ENCODE results near the gene ATP9A.
"Not testable (repeated sequence)": the region's sequence is repeated elsewhere in the genome, so short reads cannot be mapped to it uniquely, and the experiment has no call there.

Gene ATP9A

DNA sequence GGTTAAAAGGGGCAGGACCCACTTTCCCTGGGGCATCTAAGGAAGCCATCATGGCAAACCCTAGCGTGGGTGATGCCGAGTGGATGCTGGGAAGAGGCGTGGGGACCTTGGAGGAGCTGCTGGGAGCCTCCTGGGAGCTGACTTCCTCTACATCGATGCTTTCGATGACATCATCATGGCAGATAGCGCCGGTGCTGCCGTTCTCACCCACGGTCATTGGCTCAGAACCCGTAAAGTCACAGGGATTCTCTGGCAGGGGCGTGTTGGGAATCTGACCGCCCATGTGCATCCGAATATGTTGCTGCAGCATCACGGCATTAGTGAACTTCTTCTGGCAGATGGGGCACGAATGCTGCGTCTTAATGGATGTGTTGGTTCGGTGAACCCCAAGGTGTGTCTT lies 22.1 kb upstream of the ATP9A start:
- no peak for DNase-seq

DNA sequence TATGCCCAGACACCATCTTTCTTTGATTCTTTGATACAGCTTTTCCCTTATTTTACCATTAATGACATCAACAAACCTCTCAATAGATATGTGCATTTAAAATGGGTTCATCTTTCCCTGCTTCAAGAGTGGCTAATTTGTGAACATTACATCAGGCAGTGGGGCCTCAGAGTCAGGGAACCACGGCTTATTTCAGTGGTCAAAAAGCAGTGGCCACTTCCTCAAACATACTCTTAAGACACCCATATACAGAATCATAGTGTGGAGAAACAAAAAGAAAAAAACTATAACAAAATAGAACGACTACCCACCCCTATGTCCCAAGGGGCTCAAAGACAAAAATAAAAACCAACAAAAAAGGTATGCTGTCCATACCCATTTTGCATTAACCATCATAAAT lies 21.2 kb upstream of the ATP9A start:
- no peak for DNase-seq

DNA sequence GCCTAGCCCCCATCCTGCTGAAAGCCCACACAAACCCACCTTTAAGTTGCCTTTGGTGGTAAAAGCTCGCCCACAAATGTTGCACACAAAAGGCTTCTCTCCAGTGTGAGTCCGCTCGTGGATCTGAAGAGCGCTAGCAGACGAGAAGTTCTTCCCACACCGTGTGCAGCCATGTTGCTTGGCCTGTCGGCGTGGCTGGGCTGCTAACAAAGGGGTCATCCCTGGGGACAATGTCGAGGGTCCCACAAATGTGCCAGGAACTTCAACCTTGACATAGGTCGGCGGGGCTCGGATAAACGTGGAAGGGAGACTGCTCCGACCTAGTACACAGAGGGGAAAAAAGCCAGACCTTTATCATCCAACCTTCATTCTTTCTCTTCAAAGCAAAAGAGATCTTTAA lies 20.6 kb upstream of the ATP9A start:
- no peak for DNase-seq

DNA sequence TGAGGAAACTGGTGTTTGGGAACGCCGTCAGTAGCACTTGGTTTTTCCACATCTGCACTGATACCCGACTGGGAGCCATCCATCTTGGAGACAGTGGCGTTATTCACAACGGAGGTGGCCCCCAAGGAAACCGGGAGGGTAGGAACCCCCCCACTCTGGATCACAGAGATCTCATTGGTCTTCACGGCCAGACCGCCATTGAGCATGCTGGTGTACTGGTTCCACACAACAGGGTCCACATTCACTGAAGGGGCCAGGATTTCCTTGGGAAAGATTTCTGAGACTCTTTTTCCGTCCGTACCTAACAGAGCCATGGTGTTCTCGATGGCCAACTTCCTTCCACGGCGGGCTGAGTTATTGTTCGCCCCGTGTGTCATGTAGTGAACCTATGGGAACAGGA lies 16.1 kb upstream of the ATP9A start:
- no peak for DNase-seq

DNA sequence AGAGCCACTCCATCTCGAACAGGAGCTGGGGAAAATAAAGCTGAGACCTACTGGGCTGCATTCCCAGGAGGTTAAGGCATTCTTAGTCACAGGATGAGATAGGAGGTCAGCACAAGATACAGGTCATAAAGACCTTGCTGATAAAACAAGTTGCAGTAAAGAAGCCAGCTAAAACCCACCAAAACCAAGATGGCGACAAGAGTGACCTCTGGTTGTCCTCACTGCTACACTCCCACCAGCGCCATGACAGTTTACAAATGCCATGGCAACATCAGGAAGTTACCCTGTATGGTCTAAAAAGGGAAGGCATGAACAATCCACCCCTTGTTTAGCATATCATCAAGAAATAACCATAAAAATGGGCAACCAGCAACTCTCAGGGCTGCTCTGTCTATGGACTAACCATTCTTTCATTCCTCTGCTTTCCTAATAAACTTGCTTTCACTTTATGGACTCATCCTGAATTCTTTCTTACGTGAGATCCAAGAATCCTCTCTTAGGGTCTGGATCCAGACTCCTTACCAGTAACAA lies 10.1 kb upstream of the ATP9A start:
- DNase-seq = not testable (repeated sequence)

DNA sequence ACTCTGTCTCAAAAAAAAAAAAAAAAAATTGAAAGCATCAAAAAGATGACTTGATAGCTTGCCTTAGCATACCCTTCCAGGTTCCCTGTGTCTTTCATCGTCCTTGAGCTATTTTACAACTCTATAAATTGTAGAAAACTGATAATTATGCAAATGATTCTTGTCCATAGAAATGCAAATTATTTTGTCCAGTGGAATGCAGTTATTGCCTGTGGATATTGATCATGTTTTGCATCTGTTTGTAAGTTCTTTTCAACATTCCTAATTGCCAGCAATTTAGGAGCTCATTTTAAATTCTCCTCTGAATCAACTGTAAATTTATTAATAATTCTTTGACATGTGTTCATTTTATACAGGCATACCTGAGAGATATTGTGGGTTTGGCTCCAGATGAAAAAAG lies 7.1 kb upstream of the ATP9A start:
- no peak for DNase-seq

DNA sequence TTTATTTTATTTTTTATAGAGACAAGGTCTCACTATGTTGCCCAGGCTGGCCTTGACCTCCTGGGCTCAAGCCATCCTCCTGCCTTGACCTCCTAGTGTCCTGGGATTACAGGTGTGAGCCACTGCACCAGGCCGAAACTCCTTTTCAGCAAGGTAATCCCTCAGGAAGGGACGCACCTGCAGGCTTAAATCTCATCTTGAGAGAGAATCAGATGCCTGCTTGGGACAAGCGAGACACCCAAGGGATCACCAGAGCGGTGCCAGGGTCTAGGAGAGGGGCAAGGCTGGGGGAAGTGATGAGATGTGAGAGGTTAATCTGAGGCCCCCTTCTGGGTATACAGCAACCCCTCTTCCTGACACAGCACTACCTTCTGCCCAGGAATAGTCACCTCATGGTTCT lies 4.0 kb upstream of the ATP9A start:
- no peak for DNase-seq

DNA sequence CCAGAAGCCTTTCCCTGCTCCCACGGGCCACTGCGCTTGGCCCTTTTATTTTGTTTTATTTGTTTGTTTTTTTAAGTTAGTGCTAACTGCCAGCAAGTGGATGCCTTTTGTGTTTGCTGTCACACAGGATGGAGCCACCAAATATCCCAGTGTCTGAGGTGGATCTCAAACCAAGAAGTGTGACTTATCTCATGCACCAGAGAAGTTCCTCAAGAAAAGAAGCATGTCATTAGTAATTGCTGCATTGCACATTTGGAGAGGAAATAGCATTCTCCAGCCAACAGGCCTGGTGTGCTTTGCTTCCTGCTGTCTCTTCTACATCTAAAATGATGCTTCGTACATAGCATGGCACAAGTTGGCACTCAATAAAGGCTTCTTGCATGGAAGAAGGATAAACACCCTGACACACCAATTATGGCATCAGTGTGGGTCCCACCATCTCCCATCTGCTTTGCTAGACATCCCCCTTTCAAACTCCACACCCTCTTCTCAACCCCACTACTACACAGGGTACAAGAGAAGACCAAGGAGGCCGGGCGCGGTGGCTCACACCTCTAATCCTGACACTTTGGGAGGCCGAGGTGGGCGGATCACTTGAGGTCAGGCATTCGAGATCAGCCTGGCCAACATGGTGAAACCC lies 1.9 kb upstream of the ATP9A start:
- DNase-seq = peak in 1 of 2 experiments; percentile 46

DNA sequence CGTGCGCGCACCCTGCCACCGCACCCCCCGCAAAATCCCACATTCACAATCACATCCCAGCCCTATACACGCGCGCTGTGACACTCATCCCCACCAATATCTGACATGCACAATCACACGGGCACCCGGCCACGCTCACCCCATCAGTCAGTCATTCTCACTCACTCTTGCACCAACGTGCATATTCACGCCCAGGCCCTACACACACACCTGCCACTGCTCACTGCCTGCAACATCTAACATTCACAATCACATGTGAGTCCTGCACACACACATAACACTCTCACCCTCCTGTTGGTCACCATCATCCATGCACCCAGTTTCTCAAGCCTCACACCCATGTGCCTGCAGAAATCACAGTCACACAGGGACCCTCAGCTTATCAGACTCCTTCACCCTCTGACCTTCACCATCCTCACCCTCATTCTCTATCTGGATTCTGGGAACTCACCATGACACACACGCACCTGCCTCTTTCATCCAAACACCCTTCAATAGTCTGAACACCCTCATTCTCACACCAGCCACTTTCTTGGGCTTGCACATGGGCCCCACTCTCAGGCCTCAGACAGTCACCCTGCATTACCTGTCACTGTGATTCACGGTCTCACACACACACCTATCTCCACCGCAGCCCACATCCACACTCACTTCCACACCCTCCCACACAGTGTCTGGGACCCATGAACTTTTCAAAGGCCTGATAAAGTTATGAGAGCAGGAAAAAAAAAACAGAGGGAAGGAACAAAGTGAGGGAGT lies 748 bp upstream of the ATP9A start:
- DNase-seq = no peak

DNA sequence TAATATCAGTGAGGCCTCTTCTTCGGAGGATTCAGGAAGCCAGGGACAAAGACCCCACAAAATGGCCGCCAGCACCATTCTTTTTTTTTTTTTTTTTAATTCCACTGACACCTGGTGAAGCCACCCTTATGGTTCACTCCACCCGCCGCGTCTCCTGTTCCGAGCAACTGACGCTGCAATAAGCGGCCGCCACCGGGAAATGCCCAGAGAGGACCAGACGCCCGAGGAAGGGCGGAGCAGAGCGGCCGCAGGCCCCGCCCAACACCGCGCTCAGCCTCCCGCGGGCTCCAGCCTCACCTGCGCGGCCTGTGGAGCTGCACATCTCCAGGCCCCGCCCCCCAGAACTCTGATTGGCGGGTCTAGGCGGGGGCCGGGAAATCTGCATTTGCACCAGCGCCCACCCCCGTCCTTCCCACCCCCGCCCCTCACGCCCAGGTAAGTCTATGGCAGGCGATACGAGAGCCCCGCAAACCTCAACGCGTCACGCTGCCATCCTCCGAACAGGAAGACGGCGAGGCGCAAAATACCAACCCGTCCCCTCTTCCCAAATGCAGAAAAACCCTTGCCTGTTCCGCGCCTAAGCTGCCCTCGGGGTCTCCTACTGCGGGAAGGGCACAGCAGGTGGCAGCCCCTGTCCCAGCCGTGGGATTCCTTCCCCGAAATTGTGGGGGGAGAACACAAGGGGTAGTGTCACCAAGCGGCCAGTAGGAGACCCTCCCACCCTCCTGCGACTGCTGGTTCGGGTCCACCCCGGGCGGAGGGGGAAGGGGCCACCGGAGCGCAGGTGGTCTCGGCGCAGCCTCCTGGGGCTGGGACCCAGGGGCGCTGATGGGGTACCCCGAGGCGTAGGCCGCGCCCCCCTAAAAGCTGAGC lies 960 bp downstream of the ATP9A start:
- DNase-seq = peak in 1 of 2 experiments; percentile 54

DNA sequence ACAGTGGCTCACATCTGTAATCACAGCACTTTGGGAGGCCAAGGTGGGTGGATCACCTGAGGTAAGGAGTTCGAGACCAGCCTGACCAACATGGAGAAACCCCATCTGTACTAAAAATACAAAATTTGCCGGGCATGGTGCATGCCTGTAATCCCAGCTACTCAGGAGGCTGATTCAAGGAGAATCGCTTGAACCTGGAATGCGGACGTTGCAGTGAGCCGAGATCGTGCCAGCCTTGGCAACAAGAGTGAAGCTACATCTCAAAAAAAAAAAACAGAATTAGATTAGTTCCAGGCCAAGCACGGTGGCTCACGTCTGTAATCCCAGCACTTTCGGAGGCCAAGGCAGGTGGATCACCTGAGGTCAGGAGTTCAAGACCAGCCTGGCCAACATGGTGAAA lies 2.8 kb downstream of the ATP9A start:
- not testable (repeated sequence) for DNase-seq

DNA sequence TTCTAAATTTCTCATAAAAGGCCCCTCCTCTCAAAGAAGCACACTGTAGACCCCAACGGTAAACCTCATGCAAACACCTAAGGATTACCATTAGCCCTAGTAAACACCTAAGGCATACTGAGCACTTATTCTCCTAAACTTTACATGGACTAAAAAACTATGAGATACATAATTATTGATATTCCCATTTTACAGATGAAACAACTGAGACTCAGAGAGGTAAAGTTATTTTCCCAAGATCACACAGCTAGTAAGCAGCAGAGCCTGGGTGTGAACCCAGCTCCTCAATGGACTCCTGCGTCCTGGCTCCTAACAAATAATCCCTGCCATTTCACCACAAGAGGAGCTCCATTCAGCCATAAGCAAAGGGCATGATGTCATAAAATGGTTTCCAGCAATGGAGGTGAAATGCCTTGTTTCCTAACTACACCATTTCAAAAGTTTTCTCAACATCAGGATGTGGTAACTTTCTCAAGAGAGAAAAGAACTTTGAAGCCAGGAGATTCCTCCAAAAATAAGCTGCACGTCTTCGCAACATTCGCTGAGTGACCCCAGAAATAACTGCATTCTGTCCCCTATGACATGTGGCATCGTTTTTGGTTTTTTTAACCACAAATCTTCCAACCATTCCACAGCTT lies 4.1 kb downstream of the ATP9A start:
- DNase-seq = no peak

DNA sequence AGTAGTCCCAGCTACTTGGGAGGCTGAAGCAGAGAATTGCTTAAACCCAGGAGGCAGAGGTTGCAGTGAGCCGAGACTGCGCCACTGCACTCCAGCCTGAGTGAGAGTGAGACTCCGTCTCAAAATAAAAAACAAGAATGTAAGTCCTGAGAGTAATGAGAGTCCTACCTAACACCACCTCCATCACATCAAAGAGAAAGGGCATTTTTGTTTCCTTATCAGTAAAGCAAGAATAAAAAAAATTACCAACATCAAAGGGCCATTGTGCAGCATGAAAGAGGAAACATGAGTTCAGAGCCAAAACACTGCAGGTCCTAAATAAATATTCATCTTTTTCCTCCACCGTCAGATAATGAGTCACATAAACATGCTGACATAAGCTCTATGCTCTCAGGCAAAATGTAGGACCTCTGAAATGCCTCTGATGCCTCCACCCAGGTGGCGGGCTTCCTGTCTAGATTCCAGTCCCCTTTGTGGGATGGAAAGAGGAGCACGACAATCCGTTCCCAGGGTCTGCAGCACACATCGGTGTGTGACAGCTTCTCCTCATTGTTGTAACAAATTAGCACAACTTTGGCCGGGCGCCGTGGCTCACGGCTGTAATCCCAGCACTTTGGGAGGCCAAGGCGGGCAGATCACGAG lies 7.2 kb downstream of the ATP9A start:
- no peak for DNase-seq

DNA sequence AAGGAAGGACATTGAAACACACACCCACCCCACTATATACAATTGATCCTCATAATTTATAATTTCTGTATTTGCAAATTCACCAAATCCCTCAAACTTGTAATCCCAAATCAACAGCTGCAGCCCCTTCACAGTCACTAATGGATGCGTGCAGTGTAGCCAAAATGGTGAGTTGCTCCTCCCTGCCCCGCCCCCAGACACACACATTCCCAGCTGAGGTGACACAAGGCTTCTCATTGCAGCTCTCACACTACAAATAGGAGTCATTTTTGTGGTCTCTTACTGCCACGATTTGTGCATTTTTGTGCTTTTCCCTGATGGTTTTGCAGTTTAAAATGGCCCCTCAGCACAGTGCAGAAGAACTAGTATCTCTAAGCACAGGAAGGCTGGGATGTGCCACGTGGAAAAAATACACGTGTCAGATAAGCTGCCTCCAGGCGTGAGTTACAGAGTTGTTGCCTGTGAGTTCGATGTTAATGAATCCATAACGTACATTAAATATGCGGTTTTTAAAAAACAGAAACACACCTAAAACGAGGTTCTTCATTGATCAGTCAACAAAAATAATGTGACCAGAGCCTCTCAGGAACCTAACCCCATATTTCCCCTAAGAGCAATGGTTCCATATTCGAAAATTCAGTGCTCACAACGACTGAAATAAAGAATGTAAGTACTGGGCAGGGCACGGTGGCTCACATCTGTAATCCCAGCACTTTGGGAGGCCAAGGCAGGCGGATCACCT lies 8.2 kb downstream of the ATP9A start:
- DNase-seq = no peak

DNA sequence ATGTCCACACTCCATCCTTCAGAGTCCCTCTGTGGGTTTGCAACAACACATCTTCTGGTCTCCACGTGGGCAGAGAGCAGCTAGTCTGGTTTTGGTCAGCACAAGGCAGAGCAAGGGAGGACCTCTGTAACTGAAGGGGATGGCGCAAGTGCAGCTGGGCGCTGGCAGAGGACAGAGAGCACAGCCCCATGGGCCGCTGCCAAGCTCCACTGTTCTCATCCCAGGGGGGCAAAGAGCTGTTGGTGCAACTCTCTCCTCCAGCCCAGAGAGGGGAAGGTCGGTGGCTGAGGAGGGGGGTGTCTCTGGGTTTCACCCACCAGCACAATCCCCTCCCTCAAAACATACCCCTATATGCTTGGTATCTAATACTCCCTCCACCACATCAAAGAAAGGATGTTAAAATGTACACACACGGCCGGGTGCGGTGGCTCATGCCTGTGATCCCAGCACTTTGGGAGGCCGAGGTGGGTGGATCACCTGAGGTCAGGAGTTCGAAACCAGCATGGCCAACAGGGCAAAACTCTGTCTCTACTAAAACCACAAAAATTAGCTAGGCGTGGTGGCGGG lies 9.1 kb downstream of the ATP9A start:
- no peak for DNase-seq

DNA sequence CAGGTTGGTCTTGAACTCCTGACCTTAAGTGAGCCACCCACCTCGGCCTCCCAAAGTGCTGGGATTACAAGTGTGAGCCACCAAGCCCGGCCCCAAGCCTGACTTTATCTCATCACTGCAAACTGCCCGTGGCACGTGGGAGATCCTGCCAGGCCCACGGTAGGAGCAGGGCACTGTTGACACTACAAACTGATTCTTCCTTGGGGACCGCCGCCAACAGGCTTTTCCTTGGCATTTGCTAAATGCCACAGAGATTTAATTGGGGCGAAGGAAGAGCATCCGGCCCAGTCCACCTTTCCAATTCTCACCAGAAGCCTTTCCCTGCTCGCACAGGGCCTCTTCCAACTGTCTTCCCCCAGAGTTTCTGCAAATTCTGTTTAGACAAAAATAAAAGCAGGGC lies 11.0 kb downstream of the ATP9A start:
- no peak for DNase-seq

DNA sequence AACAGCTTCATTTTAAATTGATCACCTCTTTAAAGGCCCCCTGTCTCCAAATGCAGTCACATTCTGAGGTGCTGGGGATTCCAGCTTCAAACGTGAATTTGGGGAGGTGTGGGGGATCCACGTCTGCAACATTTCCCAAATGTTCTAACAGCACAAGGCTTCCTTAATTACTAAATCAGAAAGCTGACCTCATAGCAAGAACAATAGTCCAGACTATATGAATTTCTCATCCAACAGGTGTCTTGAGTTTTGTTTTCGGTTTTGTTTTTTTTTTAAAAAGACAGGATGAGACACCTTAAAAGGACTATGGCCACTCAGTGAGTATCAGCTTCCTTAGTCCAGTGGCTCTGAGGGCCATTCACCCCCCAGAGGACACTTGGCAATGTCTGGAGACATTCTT lies 11.5 kb downstream of the ATP9A start:
- no peak for DNase-seq

DNA sequence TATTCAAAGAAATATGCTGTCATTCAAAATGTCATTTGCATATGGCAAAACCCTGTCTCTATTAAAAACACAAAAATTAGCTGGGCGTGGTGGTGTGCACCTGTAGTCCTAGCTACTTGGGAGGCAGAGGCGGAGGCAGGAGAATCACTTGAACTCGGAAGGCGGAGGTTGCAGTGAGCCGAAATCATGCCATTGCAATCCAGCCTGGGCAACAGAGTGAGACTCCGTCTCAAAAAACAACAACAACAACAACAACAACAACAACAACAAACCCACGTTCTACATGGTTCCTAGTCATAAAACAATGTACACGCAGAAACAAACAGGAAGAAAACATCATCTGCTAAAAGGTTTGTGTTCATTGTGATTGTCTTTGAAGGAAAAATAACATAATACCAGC lies 15.0 kb downstream of the ATP9A start:
- not testable (repeated sequence) for DNase-seq

DNA sequence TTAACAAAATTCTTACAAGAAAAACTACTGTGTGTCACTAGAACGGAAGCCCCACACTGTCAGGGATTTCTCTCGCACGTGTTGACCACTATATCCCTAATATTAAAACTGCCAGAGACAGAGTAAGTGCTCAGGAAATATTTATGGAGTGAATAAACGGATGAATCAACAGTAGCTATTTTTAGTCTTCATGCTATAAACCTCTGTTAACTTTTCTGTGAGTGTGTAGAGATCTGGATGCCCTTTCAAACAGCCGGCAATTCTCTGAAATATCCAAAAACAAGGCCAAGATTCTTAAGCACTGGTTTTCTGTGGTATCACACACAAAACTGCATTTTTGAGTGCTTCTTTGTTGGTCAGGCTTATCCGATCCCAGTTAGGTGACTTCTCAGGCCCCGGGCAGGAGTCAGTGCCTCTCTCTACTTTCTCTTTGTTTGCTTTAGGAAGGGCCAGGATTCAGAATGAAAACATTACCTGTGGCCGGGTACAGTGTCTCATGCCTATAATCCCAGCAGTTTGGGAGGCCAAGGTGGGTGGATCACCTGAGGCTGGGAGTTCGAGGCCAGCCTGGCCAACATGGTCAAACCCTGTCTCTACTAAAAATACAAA lies 15.7 kb downstream of the ATP9A start:
- DNase-seq = no peak

DNA sequence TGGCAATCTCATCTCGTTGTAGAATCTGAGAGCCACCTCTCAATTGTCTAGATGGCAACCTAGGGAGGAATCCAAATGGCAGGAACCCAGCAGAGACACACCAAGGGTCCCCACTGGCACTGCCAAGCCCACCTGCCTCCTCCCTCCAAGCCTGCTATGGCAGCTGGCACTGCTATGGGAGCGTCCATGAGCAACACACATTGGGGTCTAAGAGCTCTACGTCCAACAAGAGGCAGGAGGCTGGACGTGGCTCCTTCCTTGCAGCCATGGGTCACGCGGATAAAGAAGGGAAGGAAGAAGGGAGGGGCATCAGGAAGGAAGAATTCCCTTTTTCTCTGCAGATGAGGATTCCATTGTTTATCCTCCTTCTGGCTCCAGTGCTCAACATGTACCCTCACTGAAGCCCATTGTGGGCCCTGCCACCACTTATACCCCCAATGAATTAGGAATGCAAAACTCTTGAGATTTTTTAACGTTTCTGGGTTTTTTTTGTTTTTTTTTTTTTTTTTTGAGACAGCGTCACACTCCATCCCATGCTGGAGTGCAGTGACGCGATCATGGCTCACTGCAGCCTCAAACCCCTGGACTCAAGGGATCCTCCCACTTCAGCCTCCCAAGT lies 17.3 kb downstream of the ATP9A start:
- no peak for DNase-seq

All from NCI-H446 (cell line).